GM11168 (cell line): ENCODE data around the gene PLXNA4.

Source experiments
- in situ Hi-C: fragments of 300-500 bp; cut with MboI; formaldehyde crosslinking; loops from one replicate; pipeline ENCODE4 v1.12.0; 2022; ENCODE audit warnings: low sequenced_read_pairs; ENCODE audit not compliant: unreplicated experiment

The PLXNA4 gene

GRCh38 chr7:132148876-132149275 lies 427.4 kb downstream of the PLXNA4 start:
- in situ Hi-C loops: no loop called here

DNA sequence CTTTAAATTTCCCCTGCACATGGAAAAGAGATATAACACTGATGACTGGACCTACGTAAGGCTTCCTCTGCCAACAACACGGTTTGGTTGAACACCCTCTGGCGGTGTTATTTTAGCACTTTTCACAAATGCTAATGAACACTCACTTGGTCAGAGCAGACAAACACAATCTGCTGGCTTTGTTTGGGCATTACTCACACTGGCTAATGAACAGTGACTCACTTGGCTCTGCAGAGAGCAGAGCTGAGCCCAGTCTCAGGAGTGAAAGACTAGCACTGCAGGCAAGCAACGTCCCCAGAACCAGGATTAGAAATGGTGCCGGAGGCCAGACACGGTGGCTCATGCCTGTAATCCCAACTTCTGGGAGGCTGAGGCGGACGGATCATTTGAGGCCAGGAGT lies 430.8 kb downstream of the PLXNA4 start:
- in situ Hi-C loops: no loop called here

DNA sequence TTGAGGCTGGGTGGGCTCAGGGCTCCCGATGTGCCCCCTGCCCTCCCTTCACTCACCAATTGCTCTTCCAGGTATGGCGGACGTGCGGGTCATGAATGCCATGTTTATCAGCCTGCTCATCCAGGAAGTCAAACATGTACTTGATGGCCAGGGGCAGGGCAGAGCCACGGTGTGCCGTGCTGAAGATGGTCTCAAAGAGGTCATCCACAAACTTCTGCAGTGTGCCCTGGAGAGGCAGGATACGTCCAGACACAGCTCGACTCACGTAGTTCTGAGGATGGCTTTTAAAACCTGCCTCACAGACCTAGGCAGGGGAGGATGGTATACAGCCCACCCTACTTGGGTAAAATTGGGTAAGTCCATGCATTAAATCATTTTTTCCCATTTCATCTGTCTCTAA lies 431.2 kb downstream of the PLXNA4 start:
- in situ Hi-C loops: no loop called here

- in situ Hi-C loops: no loop called here
Observed at GRCh38 chr7:132142006-132142405, 434.3 kb downstream of the PLXNA4 start.

- in situ Hi-C loops: no loop called here
Observed at GRCh38 chr7:132141109-132141508, 435.2 kb downstream of the PLXNA4 start.

GRCh38 chr7:132140341-132140740 lies 435.9 kb downstream of the PLXNA4 start:
- in situ Hi-C loops: no loop called here

- in situ Hi-C loops: no loop called here
Observed at GRCh38 chr7:132138817-132139216, 437.5 kb downstream of the PLXNA4 start.

- in situ Hi-C loops: no loop called here
Observed at GRCh38 chr7:132137681-132138080, 438.6 kb downstream of the PLXNA4 start.

DNA sequence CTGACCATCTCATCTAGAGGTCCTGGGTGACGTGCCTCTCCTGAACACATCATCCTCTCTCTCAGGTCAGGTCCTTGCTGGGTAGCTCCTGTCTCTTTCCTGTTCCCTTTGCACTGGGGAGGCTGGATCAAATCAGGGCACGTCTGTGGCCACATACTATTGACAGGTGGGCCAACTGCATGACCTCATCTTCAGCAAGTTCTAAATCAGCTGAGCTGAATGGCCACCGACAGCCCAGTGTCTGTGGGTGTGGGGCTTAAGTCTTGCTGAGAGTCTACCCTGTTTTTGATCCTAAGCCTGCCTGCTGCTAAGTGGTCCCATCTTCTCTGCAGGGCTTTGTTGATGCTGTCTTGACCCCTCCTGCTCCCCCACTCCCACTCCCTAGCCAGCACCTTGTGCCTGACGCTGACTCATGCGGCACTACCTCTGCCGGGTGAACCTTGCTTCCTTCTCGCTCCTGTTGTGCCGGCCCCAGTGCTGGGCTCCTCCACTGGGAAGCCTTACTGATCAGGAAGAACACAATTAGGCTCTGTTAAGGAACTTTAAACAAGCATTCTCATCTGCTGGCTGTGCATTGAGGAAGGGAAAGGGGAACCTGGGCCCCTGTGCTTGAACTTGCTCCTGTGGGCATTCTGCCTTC lies 440.4 kb downstream of the PLXNA4 start:
- in situ Hi-C loops: no loop called here

DNA sequence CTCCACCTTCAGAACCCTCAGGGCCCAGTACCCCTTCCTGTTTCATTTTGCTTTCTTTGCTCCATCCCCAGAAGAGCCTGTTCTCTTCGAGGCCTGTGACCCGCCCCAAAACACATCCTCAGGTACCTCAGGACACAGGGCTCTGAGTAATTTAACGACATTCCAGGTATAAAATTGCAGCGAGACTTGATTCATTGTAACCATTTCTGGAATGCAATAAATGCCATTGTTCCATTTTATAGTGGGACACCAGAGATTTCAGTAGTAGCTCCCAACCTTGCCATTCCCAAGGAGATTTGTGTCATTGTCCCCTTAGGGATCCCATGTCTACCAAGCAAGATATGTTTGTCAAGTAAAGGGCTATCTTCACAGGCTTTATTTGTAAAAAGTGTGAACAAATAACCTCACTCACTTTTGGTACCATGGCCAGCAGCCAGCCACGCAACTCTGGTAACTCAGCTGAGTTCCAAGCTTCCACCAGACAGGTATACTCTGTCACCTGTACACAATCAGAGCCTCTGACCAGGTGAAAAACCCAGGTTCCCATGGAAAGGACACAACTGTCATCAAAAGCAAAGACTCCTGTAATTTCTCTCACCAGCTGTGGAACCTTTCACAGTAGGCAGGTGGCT lies 441.3 kb downstream of the PLXNA4 start:
- in situ Hi-C loops: no loop called here

DNA sequence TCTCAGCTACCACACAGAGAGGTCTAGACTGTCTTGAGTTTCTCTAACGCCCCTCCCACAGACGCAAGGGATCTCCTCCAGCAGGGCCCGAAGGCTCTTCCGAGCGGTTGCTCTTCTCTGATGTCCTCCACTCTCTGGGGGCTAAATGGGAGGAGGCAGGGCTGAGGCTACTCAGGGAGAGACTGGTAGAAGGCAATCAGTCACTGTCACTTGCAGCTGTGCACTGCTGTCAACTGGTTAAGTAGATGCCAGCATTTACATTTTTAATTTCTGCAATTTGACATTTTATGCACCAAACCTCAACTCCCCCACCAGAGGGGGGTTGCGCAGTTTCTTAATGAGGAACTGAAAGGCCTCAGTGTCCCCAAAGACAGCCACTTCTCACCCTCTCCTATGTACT lies 442.8 kb downstream of the PLXNA4 start:
- in situ Hi-C loops: no loop called here

DNA sequence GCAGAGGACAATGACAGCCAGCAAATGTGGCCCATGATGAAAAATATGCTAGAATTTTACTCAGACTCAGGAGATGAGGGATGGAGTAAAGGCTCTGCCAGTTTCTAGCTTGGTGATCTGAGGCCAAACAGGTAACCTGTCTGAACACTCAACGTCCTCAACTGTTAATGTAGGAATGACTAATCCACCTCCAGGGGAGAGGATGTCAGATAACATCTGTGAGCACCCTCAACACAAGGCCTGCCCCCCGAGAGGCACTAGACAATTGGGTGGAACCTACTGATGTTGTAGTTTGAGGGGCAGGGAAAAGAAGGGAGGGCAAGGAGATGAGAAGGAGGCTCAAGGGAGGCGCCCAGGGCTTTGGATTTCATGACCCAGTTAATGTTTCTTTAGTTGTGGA lies 445.1 kb downstream of the PLXNA4 start:
- in situ Hi-C loops: no loop called here

DNA sequence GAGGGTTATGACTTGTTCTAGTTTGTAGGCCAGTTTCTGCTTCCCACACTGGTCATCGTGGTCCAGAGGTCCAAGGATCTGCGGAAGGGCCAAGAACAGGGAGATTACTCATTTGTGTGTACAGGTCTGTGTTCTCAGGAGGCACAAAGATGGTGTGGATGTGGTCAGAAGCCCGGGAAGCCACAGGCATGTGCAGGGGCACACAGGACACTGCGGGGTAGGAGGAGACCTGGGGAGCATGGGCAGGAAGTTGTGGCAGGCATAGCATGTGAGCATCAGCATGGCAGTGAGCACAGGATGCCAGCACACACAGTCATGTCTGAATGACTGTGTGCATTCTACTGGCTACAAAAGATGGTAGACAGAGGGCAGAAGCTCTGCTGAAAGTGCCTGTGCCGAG lies 445.8 kb downstream of the PLXNA4 start:
- in situ Hi-C loops: no loop called here

DNA sequence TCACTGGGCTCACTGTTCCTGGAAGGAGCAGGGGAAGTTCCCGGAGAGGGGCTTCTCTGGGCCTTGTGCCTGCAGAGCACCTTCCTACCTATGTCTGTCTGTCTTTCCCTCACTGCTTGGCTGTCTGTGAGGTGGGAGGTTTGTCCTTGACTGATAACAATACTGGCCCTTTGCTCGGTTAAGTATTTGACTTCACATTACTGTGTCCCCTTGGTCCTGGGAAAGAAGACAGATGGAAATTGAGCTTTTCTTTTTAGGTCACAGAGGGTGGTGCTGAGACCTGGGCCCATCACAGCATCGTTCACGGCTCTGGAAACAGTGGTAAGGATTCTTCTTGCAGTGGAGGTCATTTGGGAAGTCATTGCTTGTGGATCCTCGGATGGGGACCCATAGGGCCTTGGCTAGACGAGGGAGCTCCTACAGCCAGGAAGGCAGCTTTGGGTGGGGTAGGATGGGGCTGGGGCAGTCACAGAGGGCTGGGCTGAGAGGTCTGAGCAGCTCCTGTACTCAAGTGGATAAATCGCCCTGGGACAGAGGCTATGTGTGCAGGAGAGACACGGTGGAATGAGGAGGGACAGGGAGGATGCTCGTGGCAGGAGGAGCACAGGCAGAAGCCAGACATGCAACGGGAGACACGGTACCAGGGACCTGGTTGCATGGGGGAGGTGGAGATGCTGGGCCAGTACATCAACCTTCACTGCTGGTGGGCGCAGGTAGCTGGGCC lies 450.2 kb downstream of the PLXNA4 start:
- in situ Hi-C loops: no loop called here

GRCh38 chr7:132125096-132125495 lies 451.2 kb downstream of the PLXNA4 start:
- in situ Hi-C loops: no loop called here

DNA sequence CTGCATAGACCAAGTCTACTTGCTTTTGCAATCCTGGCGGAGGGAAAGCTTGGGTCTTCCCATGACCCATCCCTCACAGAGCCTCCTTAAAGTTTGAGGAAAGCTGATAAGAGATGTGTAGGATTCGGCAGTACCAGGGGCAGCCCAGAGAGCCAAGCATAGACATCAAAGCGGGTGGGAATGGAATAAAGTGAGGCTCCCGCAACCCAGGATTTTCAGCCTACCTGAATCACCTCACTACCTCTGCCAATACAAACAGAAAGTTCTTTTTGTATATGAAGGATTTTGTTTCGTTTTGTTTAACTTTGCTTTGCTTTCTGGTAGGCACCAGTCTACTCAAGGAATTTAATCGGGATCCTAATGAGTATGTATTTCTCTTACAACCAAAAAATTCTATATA lies 451.7 kb downstream of the PLXNA4 start:
- in situ Hi-C loops: no loop called here

- in situ Hi-C loops: no loop called here
Observed at GRCh38 chr7:132123773-132124172, 452.5 kb downstream of the PLXNA4 start.

DNA sequence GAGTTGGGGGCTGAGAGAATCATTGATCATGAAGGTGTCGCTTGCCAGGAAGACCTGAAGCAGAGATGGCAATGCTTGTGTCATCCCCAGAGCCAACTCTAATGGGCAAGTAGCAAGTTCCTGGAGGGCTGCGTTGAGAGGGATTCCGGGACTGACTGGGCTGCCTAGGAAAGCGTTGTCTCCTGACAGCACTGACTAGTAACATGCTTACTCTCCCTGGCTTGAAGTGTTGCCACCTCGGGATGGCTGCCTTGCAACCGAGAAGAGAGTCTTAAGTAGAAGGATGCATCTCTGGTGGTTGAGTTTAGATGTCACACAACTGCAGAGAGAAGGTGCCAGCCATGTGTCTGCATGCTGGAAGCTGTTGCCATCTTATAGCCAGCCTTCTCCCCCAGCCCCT lies 453.4 kb downstream of the PLXNA4 start:
- in situ Hi-C loops: no loop called here

DNA sequence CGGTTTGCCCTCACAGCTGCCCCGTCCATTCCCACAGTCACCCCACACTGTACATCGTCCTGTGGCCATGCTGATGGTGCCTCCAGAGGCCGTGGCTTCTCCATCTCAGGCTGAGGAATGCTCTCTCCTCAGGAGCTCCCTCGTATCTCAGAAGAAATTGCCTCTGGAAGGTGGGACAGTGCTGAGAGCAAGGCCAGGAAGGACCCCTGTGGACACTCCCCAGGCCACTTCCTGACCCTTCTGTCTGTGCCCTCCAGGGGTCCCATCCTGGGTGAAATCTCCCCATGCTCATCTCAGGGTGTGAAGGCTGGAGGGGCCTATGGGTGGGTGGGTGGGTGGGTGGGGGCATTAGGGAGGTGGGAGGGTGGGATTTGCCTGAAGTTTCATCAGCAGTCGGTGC lies 454.3 kb downstream of the PLXNA4 start:
- in situ Hi-C loops: no loop called here

DNA sequence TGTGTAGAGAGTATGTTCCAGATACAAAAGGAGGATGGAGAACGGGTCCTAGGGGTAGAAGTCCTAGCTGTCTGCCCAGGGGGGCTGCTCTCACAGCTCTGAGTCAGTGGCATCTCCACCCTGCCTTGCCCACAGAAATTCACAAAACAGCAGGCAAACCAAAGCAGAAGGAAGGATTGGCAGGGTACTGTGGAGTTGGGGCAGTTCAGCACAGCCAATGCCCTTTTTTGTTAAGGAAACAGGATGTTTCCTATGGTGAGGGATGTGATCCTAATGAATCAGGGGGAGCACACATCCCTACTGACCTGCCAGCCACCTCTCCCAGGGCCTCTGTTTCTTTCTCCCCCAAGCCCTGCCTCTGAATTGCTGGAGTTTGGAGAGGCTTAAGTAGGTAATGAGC lies 457.6 kb downstream of the PLXNA4 start:
- in situ Hi-C loops: no loop called here

DNA sequence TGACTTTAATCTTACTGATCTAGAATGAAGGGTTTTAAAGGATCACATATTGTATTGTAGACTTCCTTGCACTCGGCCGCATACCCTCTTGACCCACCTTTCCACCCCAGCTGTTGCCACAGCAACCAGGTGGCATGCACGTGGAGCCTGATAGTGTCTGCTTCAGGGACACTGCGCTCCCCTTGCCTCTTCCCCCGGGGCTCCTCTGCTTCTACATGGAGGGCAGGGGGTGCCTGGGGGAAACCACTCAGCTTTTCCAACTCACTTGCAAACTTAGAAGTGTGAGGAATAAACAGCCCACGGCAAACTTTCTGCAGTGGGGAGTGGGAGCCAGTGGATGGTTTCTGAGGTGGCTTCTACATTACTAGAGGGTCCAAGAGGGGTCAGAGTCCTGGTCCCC lies 458.6 kb downstream of the PLXNA4 start:
- in situ Hi-C loops: no loop called here

DNA sequence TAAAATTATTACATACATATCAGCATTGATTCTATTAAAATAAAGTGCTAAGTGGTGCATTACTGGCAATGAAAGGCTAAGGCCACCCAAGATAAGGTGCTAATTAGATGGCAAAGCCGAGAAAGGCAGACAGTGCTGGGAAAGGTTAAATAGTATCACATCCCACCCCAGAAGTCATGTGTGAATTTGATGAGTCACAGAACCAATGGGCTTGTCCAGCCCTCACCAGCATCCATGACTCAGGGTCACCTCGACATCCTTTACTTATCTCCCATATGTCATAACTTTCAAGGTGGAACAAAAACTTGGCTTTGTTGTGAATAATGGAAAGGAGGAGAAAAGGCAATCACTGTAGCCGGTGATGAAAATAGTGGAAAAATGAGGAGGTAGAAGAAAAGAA lies 459.1 kb downstream of the PLXNA4 start:
- in situ Hi-C loops: no loop called here
